HCT116 (cell line): ENCODE measurements around the gene EEA1.

ENCODE experiments used
- CTCF ChIP-seq, 3 experiments: fragments of 200-600 bp in 1 of 3; sonication (generic) in 1 of 3; IDR thresholded peaks in 2 of 3; conservative IDR thresholded peaks in 1 of 3; 2 replicates each; pipeline ENCODE4 v1.5.1; 2012 to 2017; ENCODE audit warnings: low read depth in 2 of 3, low read length in 2 of 3, antibody characterized with exemption in 1 of 3, borderline replicate concordance in 1 of 3, control low read depth in 1 of 3, mild to moderate bottlenecking in 1 of 3, mixed read lengths in 1 of 3, mixed run types in 1 of 3, moderate library complexity in 1 of 3; ENCODE audit not compliant: insufficient read depth in 1 of 3
- EZH2 ChIP-seq: fragments of 200-600 bp; sonication (generic); IDR thresholded peaks from 2 replicates; pipeline ENCODE4 v1.6.1; 2017; ENCODE audit warnings: antibody characterized with exemption, mixed run types
- FOSL1 ChIP-seq: IDR thresholded peaks from 2 replicates; pipeline ENCODE4 v1.6.1; 2012; ENCODE audit warnings: low read depth
- POLR2A ChIP-seq: IDR thresholded peaks from 2 replicates; pipeline ENCODE4 v1.7.0; 2011; ENCODE audit warnings: borderline replicate concordance; ENCODE audit not compliant: insufficient read depth, insufficient read length; ENCODE audit errors: extremely low read depth
- REST ChIP-seq: IDR thresholded peaks from 2 replicates; pipeline ENCODE4 v1.6.1; 2012; ENCODE audit warnings: low read depth
- SIN3A ChIP-seq: IDR thresholded peaks from 2 replicates; pipeline ENCODE4 v1.6.1; 2012; ENCODE audit warnings: low read depth
- ZFX ChIP-seq: fragments of 450-650 bp; IDR thresholded peaks from 2 replicates; pipeline ENCODE4 v1.6.1; 2017

GRCh38 chr12:92978607-92979006 lies 49.5 kb upstream of the EEA1 start:
- TF ChIP-seq CTCF (IDR thresholded peaks at IDR 0.05 in 2 of 3, conservative IDR thresholded peaks at IDR 0.05 in 1 of 3; ENCODE audit: borderline replicate concordance in 1 of 3, insufficient read depth in 1 of 3, low read depth in 2 of 3, low read length in 2 of 3) (no peak), FOSL1 (no peak), REST (no peak), SIN3A (no peak), POLR2A (no peak), EZH2 (no peak), ZFX (no peak)
